DND-41 (cell line): ENCODE measurements around the gene CD22.

Experiments
- ATAC-seq: fragments of 200-7000 bp; cut with Tn5 transposase; 3 replicates; pipeline ENCODE4 v1.9.1; 2021; ENCODE audit warnings: low read depth; ENCODE audit not compliant: insufficient read depth
- DNase-seq: peaks from one replicate; pipeline ENCODE4 v3.0.0-alpha.2; 2020
- H2AFZ ChIP-seq: 2 replicates; pipeline ENCODE4 v1.6.0; 2012; ENCODE audit warnings: low read depth, low read length
- H3K27ac ChIP-seq: 2 replicates; pipeline ENCODE4 v1.5.1; 2012; ENCODE audit warnings: low read length, inconsistent platforms
- H3K27me3 ChIP-seq: fragments of 200-600 bp; sonication (generic); 2 replicates; pipeline ENCODE4 v1.6.0; 2012; ENCODE audit warnings: low read length, mild to moderate bottlenecking, inconsistent platforms; ENCODE audit not compliant: insufficient read depth, poor library complexity
- H3K36me3 ChIP-seq: 2 replicates; pipeline ENCODE4 v1.5.1; 2012; ENCODE audit warnings: low read length, inconsistent platforms; ENCODE audit not compliant: insufficient read depth
- H3K4me1 ChIP-seq: 2 replicates; pipeline ENCODE4 v1.5.1; 2012; ENCODE audit warnings: mild to moderate bottlenecking, low read length; ENCODE audit not compliant: insufficient read depth
- H3K4me2 ChIP-seq: 2 replicates; pipeline ENCODE4 v1.6.0; 2012; ENCODE audit warnings: mild to moderate bottlenecking, moderate library complexity, low read length, inconsistent platforms; ENCODE audit not compliant: insufficient read depth
- H3K4me3 ChIP-seq, 2 experiments: fragments of 200-600 bp in 1 of 2; shearing (Covaris generic) in 1 of 2; 2 replicates each; pipeline ENCODE4 v1.5.1; 2012 to 2016; ENCODE audit warnings: inconsistent platforms in 2 of 2, low read length in 2 of 2, mild to moderate bottlenecking in 2 of 2, low read depth in 1 of 2, moderate library complexity in 1 of 2
- H3K79me2 ChIP-seq: 2 replicates; pipeline ENCODE4 v1.6.0; 2012; ENCODE audit warnings: low read length, inconsistent platforms; ENCODE audit not compliant: insufficient read depth
- H3K9ac ChIP-seq: 2 replicates; pipeline ENCODE4 v1.6.0; 2012; ENCODE audit warnings: low read depth, mild to moderate bottlenecking, inconsistent platforms, low read length, moderate library complexity
- H3K9me3 ChIP-seq: 2 replicates; pipeline ENCODE4 v1.5.1; 2012; ENCODE audit warnings: low read length, moderate library complexity, mild to moderate bottlenecking, inconsistent platforms; ENCODE audit not compliant: insufficient read depth, severe bottlenecking
- H4K20me1 ChIP-seq: 2 replicates; pipeline ENCODE4 v1.6.0; 2012; ENCODE audit warnings: low read length; ENCODE audit not compliant: insufficient read depth
- EZH2 ChIP-seq: IDR thresholded peaks from 3 replicates; pipeline ENCODE4 v1.6.1; 2012; ENCODE audit warnings: borderline replicate concordance, low read depth, mild to moderate bottlenecking, moderate library complexity, low read length, inconsistent platforms; ENCODE audit not compliant: severe bottlenecking
- TF ChIP-seq, protein P1 (sequence below): IDR thresholded peaks from 2 replicates; pipeline ENCODE4 v1.5.1; 2012; ENCODE audit warnings: borderline replicate concordance, low read length, moderate library complexity, mild to moderate bottlenecking; ENCODE audit not compliant: poor library complexity, severe bottlenecking; ENCODE audit errors: extremely low read depth

The CD22 gene

DNA sequence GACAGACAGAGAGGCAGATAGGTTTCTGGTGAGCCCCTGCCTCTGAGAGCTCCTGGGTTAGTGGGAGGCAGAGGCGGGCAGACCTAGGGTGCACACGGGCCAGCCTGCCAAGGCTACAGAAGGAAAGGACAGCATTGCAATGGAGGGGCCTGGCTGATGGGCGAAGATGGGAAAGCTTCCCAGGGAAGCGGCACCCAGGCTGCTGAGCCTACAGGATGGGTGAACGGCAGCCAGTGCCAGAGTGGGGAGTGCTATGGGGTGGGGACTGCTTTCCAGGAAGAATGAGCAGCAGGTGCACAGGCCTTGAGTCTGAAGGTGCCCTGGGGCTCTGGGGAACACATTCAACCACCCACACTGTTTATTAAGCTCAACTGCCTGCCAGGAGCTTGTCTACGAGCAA lies 37.7 kb upstream of the CD22 start:
- no peak for DNase-seq
- H3K27ac ChIP-seq = no peak overlapping the region
- H3K9me3 ChIP-seq = no peaks in the 10 kb centered on the region
- no peak overlapping the region for H3K9ac ChIP-seq
- H2AFZ ChIP-seq = no peak overlapping the region
- no peak for TF ChIP-seq EZH2
- TF ChIP-seq, protein P1, sequence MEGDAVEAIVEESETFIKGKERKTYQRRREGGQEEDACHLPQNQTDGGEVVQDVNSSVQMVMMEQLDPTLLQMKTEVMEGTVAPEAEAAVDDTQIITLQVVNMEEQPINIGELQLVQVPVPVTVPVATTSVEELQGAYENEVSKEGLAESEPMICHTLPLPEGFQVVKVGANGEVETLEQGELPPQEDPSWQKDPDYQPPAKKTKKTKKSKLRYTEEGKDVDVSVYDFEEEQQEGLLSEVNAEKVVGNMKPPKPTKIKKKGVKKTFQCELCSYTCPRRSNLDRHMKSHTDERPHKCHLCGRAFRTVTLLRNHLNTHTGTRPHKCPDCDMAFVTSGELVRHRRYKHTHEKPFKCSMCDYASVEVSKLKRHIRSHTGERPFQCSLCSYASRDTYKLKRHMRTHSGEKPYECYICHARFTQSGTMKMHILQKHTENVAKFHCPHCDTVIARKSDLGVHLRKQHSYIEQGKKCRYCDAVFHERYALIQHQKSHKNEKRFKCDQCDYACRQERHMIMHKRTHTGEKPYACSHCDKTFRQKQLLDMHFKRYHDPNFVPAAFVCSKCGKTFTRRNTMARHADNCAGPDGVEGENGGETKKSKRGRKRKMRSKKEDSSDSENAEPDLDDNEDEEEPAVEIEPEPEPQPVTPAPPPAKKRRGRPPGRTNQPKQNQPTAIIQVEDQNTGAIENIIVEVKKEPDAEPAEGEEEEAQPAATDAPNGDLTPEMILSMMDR = no peak
- no peak for ATAC-seq
- no peak overlapping the region for H3K4me3 ChIP-seq
- H3K79me2 ChIP-seq = no peaks in the 10 kb centered on the region
- no peaks in the 10 kb centered on the region for H3K4me1 ChIP-seq
- H3K36me3 ChIP-seq = no peaks in the 10 kb centered on the region
- no peaks in the 10 kb centered on the region for H3K27me3 ChIP-seq
- 0 out of 2 replicates have a peak, but pooled peaks cover 3% of the 10 kb centered on the region for H4K20me1 ChIP-seq
- H3K4me2 ChIP-seq = no peak overlapping the region

DNA sequence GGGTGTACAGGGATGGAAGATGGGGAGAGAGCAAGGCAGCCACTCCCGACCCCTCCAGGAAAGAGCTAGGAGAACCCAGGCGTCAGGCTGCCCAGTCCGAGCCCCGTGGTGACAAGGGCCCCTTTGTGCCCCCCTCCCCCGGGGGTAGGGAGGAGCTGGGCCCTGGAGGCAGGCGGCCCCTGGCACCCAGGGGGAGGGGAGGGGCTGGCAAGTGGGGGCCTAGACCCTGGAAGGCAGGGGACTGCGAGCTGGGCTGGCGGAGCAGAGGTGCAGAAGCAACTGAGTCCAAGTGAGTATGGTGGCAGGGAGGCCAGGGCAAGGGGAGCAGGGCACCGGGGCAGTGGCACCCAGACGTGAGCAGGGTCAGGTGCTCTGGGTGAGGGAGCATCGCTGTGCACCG lies 37.1 kb upstream of the CD22 start, which contains the start of gene MAG:
MAG (plus strand) TSS at position 246 of the 400 bp plus-strand sequence. CDS start 3,248 bp downstream, outside the sequence.
- TF ChIP-seq, protein P1 = no peak
- no peak for TF ChIP-seq EZH2
- H3K79me2 ChIP-seq = no peaks in the 10 kb centered on the region
- no peaks in the 10 kb centered on the region for H3K36me3 ChIP-seq
- no peak for DNase-seq
- no peaks in the 10 kb centered on the region for H3K4me1 ChIP-seq
- no peak within 1 kb of the TSS for H3K4me2 ChIP-seq
- H4K20me1 ChIP-seq = peaks cover 3% of the 10 kb centered on the region
- H3K4me3 ChIP-seq = no peak within 1 kb of the TSS
- no peak within 1 kb of the TSS for H3K27ac ChIP-seq
- no peak for ATAC-seq
- no peak within 1 kb of the TSS for H3K9ac ChIP-seq
- H3K9me3 ChIP-seq = no peaks in the 10 kb centered on the region
- H2AFZ ChIP-seq = no peak within 1 kb of the TSS
- no peaks in the 10 kb centered on the region for H3K27me3 ChIP-seq

DNA sequence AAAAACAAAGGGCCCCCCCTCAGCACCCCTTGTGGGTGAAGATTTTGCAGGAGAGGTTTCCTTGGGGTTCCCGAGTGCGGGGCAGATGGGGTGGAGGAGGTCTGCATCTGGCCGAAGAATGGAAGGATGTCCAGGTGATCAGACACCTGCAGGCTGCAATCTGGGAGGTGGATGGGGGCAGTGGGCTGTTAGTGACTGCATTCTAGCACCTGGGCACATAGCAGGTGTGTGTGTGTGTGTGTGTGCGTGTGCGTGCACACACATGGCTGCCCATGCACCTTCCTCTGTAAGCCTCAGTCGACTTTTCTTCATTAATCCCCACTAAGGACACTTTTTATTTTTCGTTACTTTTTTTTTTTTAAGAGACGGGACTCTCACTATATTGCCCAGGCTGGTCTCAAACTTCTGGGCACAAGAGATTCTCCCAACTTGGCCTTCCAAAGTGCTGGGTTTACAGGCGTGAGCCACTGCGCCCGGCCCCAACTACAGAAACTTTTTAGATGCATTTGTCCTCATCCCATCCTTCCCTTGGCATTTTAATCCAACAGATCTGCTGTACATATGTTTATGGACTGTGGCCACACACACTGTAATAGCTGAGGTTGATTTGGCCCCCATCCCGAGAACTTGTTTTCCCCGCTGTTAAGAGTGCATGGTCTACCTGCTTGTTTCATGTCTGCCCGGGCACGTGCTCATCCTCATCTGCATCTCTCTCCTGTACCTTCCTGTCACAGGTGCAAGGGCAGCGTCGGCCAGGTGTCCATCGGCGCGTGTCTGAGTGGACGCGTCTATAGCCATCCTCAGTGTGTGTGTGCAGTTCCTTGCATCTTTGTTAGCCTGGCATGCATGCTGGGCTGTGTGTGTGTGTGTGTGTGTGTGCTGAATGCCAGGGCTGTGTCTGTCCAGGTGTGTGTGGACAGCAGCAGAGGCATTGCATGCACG lies 36.3 kb upstream of the CD22 start:
- no peak overlapping the region for H3K27ac ChIP-seq
- H3K9me3 ChIP-seq = no peaks in the 10 kb centered on the region
- no peak overlapping the region for H3K9ac ChIP-seq
- H3K4me1 ChIP-seq = no peaks in the 10 kb centered on the region
- H3K36me3 ChIP-seq = no peaks in the 10 kb centered on the region
- ATAC-seq = no peak
- H3K27me3 ChIP-seq = no peaks in the 10 kb centered on the region
- H3K4me2 ChIP-seq = no peak overlapping the region
- DNase-seq = no peak
- H3K79me2 ChIP-seq = no peaks in the 10 kb centered on the region
- no peak for TF ChIP-seq EZH2
- TF ChIP-seq, protein P1 = no peak
- H4K20me1 ChIP-seq = peaks cover 10% of the 10 kb centered on the region
- H3K4me3 ChIP-seq = no peak overlapping the region
- H2AFZ ChIP-seq = no peak overlapping the region
